NCI-H510A treated with DMSO at 0.1 percent for 48 hours (cell line): ENCODE measurements around the gene PLA2G15.

Experiments
- DNase-seq: peaks from one replicate; lab custom pipeline; 2025; lab: John Stamatoyannopoulos, UW

The PLA2G15 gene

GRCh38 chr16:68253721-68254120, 8.5 kb downstream of the PLA2G15 start:
- DNase-seq: no peak

DNA sequence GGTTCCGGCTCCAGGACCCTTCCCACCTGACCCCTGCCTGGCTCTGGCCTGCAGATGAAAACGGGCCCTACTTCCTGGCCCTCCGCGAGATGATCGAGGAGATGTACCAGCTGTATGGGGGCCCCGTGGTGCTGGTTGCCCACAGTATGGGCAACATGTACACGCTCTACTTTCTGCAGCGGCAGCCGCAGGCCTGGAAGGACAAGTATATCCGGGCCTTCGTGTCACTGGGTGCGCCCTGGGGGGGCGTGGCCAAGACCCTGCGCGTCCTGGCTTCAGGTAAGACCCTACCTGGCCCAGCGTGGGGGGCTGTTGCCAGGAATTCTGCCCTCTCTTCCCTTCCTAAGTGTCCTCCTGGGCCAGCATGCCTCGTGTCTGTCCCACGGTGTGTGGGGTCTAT, 10.5 kb downstream of the PLA2G15 start:
- no peak for DNase-seq

GRCh38 chr16:68257251-68257905, 12.2 kb downstream of the PLA2G15 start:
- peak; percentile 86 for DNase-seq

DNA sequence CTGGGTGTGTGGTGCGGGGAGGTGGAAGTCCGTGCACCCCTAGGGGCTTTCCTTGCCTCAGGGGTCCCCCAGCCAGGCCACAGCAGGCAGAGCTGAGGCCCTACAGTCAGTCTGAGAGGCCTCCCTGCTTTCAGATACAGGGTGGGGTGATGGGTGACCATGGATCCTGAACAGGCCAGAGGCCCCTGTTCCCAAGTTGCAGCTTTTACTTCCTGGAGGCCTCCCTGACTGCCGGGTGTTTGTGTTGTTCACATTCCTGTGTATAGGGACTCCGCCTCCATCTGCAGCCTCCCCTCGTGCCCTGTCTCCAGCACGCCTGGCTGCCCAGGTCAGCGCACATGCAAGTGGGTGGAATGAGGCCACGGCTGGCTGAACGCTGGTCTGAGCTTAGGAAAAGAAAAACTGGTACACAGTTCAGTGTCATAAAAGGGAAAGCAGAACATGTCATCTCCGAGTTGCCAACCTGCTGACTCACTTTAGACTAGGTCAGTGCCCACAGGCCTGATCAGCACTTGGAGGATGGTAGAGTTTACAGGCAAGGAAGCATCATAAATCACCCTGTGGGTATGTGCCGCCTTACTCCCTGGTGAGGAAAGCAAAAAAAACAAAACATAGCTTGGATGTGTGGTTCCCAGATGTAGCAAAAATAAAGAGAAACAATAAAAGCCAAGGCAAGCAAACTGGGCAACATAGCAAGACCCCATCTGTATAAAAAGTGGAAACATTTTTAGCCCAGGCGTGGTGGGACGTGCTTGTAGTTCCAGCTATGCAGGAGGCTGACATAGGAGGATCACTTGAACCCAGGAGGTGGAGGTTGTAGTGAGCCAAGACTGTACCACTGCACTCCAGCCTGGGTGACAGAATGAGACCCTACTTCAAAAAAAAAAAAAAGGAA, 13.0 kb downstream of the PLA2G15 start:
- DNase-seq: peak; percentile 35

DNA sequence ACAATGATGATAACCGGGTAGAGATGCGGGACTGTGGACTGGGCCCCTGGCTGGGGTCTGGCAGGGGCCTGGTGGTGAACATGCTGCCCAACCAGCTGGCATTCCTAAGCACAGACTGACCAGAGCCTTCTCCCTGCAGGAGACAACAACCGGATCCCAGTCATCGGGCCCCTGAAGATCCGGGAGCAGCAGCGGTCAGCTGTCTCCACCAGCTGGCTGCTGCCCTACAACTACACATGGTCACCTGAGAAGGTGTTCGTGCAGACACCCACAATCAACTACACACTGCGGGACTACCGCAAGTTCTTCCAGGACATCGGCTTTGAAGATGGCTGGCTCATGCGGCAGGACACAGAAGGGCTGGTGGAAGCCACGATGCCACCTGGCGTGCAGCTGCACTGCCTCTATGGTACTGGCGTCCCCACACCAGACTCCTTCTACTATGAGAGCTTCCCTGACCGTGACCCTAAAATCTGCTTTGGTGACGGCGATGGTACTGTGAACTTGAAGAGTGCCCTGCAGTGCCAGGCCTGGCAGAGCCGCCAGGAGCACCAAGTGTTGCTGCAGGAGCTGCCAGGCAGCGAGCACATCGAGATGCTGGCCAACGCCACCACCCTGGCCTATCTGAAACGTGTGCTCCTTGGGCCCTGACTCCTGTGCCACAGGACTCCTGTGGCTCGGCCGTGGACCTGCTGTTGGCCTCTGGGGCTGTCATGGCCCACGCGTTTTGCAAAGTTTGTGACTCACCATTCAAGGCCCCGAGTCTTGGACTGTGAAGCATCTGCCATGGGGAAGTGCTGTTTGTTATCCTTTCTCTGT, 14.0 kb downstream of the PLA2G15 start:
- no peak for DNase-seq

GRCh38 chr16:68263559-68264127, 18.5 kb downstream of the PLA2G15 start:
- no peak for DNase-seq

GRCh38 chr16:68264128-68265077, 19.2 kb downstream of the PLA2G15 start, which contains the start of gene SLC7A6:
Gene SLC7A6, plus strand, starts transcription at chr16:68264526. Its CDS starts 10,201 bp downstream, at chr16:68274727.
- peak; percentile 32 for DNase-seq

DNA sequence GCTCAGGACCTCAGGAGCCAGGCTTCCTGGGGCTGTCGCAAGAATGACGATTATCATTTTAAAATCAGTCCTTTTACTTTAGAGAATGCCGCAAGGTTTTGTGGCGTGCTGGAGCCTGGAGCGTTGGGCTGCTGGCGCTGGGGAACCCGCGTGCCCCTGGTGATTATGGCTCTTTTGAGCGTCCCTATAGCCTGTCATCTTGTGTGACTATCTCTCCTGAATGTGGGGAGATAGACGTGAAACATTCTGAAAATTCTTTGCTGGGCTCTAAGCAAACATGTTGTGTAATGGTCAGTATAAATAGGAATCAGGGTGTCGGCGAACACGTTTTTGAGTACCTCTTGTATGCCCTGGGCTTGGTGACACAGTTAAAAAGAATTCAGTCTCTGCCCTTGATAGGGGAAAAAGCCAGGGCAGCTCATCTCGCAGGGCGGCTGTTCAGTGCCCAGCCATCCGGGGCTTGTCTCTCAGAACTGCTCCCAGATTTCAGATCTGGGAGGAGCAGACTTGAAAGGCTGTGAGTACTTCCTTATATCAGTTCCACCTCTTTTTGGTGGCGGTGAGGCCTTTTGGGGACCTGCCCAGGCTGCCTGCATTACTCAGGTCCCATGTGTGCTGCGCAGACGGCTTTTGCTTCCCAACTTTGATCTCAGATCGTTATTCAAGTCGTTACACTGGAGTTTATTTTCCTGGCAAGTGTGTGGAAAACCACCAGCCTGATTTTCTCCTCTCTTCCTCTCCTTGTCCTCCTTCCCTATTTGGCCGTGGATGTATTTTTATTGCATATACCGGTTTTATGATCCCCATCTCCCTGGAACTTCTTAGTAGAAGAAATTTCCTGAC, 20.1 kb downstream of the PLA2G15 start:
- no peak for DNase-seq

DNA sequence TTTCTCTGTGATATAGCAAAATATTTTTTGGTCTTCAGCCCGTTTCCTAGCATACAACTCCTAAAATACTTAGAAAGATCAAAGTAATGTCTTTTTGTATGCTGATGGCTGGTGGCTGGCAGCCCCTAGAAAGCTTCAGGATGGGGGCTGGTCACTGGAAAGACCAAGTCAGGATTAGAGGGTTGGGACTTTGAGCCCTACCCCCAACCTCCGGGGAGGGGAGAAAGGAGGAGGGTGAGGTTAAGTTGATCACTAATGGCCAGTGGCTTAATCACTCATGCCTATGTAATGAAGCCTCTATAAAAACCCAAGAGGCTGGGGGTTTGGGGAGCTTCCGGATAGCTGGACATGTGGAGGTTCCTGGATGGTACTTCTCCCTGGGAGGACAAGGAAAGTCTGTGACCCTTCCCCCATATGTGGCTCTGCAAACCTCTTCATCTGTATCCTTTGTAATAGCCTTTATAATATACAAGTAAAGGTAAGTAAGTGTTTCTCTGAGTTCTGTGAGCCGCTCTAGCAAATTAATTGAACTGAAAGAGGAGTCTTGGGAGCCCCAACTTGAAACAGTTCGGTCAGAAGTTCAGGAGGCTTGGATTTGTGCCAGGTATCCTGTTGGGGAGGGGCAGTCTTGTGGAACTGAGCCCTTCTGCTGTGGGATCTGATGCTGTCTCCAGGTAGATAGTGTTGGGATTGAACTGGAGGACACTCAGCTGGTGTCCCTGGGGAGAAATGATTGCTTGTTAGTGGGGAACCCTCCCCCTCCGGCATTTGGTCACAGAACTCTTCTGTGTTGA, 22.6 kb downstream of the PLA2G15 start:
- DNase-seq: peak; percentile 31

- no peak for DNase-seq
Measured at GRCh38 chr16:68269793-68270192, 24.6 kb downstream of the PLA2G15 start.

DNA sequence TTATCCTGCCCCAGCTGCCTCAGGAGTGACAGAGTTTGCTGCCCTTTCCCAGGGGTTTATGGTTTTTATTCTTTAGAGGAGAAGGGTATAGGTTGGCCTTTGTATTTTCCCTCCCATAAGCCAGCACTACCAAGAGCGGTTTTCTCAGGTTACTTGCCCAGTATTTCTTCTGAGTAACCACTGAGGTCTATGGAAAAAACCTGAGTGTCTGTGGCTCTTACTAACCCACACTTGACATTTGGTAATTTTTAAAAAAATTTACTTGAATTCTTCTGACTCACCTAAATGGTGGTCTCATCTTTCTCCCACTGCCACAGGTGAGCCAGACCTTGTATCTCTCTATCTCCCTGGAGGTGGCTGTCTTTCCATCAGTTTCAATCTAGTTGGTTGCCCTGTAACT, 25.2 kb downstream of the PLA2G15 start:
- DNase-seq: no peak

- peak; percentile 77 for DNase-seq
Measured at GRCh38 chr16:68272507-68273209, 27.5 kb downstream of the PLA2G15 start.

- DNase-seq: no peak
Measured at GRCh38 chr16:68273459-68273858, 28.3 kb downstream of the PLA2G15 start.

DNA sequence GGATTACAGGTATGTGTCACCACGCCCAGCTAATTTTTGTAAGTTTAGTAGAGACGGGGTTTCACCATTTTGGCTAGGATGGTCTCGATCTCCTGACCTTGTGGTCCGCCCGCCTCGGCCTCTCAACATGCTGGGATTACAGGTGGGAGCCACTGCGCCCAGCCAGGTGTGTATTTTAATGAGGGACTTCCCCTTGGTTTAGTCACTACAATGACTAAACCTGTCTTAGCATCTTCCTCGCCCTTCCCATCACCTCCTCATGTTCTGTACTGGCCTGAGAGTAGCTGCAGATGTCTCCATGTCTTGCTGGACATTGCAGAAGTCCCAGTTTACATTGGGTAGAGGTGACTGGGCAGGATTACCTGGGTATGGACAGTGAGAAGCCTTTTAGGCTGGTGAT, 28.7 kb downstream of the PLA2G15 start:
- DNase-seq: no peak

DNA sequence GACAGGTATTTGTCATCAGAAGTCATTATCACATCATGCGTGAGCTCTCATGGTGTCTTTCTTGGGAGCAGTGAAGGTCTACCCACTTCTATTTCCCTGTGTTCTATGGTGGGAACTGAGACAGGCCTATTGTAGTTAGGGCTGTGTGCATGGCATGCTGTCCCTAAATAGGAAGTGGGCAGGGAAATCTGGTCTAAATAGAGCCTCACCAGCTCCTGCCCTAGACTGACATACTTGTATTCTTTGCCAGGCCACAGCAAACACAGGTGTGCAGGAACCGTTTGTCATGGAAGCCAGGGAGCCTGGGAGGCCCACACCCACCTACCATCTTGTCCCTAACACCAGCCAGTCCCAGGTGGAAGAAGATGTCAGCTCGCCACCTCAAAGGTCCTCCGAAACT, 29.3 kb downstream of the PLA2G15 start:
- DNase-seq: no peak

- DNase-seq: peak; percentile 45
Measured at GRCh38 chr16:68275611-68276191, 30.5 kb downstream of the PLA2G15 start.

DNA sequence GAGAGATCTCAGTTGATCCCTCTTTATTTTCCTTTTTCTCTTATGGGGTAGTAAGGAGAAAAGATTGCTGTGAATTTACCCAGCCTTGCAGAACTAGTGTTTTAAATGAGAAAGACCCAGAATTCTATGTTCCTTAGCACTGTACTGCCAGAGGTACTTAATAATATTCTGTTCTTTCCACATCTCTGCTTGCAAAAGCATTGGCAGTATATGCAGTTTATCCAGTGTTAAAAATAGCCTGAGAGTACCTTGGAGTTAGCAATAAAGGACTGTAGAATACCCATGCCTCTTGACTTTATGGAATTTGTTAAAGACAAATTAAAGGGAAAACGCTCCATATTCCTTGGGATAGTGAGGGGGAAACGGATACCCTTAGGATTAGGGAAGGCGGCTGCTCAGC, 31.1 kb downstream of the PLA2G15 start:
- no peak for DNase-seq
